MM.1S (cell line): ENCODE data around the gene SDCCAG8.

ENCODE experiments used
- EZH2phosphoT487 ChIP-seq: fragments of 300-600 bp; sonication (generic); IDR thresholded peaks from 2 replicates; pipeline ENCODE4 v1.6.1; 2018; ENCODE audit warnings: antibody characterized with exemption, low read length
- TF ChIP-seq, protein P1 (sequence below): fragments of 300-600 bp; sonication (generic); IDR thresholded peaks from 2 replicates; pipeline ENCODE4 v1.5.1; 2016; ENCODE audit warnings: antibody characterized with exemption, low read length, mixed read lengths

DNA sequence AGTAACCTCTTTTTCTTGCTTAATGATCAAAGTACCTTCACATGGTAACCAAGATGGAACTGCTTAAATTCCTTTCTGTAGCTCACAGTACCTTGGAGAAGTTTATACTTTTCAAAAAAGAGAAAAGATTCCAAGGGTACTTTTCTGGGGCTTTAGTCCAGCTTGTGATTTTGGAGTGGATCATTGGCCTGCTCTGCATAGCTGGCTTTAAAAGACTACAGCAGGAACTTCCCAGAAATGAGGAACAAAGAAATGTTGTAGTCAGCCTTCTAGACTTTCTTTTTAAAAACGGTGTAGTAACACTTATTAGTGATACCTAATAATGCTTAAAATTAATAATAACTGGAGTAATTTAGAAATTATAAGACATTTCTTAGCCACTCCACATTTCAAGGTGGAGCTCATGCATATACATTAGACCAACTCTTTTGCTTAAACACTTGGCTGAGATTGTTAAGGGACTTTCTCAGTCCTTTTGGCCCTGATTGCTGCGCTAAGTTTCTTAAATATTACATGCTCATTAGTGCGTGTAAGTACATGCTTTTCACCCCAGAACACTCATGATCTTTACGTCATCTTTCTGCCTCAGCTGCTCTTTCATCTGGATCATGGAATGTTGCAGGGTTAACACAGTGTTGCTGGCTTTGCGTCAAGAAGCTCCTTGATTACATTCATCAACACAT lies 57.3 kb downstream of the SDCCAG8 start:
- no peak for TF ChIP-seq EZH2phosphoT487
- TF ChIP-seq, protein P1, sequence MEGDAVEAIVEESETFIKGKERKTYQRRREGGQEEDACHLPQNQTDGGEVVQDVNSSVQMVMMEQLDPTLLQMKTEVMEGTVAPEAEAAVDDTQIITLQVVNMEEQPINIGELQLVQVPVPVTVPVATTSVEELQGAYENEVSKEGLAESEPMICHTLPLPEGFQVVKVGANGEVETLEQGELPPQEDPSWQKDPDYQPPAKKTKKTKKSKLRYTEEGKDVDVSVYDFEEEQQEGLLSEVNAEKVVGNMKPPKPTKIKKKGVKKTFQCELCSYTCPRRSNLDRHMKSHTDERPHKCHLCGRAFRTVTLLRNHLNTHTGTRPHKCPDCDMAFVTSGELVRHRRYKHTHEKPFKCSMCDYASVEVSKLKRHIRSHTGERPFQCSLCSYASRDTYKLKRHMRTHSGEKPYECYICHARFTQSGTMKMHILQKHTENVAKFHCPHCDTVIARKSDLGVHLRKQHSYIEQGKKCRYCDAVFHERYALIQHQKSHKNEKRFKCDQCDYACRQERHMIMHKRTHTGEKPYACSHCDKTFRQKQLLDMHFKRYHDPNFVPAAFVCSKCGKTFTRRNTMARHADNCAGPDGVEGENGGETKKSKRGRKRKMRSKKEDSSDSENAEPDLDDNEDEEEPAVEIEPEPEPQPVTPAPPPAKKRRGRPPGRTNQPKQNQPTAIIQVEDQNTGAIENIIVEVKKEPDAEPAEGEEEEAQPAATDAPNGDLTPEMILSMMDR, result no peak
